Stimulated activated CD8-positive, alpha-beta memory T cell treated with anti-CD3 and anti-CD28 coated beads, Interleukin-7, amount 100 ng/mL, for 48 hours (primary cell): ENCODE results near the gene KCNH2.

Source experiments
- DNase-seq, 2 donors: peaks; one replicate each; pipeline ENCODE4 v3.0.0-alpha.2; 2020; ENCODE audit warnings: low read depth in 1 of 2; ENCODE audit errors: extremely low read depth in 1 of 2

The KCNH2 gene

GRCh38 chr7:150938566-150938965 lies 39.6 kb downstream of the KCNH2 start:
- DNase-seq = no peak

- no peak for DNase-seq
These were observed 40.1 kb downstream of the KCNH2 start for GRCh38 chr7:150937848-150938561.

GRCh38 chr7:150936018-150936417 lies 42.1 kb downstream of the KCNH2 start:
- no peak for DNase-seq

GRCh38 chr7:150935149-150935548 lies 43.0 kb downstream of the KCNH2 start:
- DNase-seq = no peak

- DNase-seq = no peak
These were observed 43.9 kb downstream of the KCNH2 start for GRCh38 chr7:150934045-150934766.

GRCh38 chr7:150931199-150931869 lies 46.8 kb downstream of the KCNH2 start:
- no peak for DNase-seq

- DNase-seq = no peak
These were observed 49.6 kb downstream of the KCNH2 start for GRCh38 chr7:150928541-150928940.

- no peak for DNase-seq
These were observed 50.2 kb downstream of the KCNH2 start for GRCh38 chr7:150927956-150928344.

GRCh38 chr7:150927157-150927955 lies 50.8 kb downstream of the KCNH2 start:
- DNase-seq = no peak

- DNase-seq = no peak
These were observed 52.1 kb downstream of the KCNH2 start for GRCh38 chr7:150926066-150926465.

GRCh38 chr7:150924369-150924781 lies 53.7 kb downstream of the KCNH2 start:
- no peak for DNase-seq

GRCh38 chr7:150923802-150924201 lies 54.3 kb downstream of the KCNH2 start:
- DNase-seq = no peak

GRCh38 chr7:150923196-150923595 lies 54.9 kb downstream of the KCNH2 start:
- no peak for DNase-seq

- no peak for DNase-seq
These were observed 59.0 kb downstream of the KCNH2 start for GRCh38 chr7:150919160-150919559.

- DNase-seq = no peak
These were observed 59.7 kb downstream of the KCNH2 start for GRCh38 chr7:150918378-150918777.

- no peak for DNase-seq
These were observed 60.2 kb downstream of the KCNH2 start for GRCh38 chr7:150917969-150918368.

- no peak for DNase-seq
These were observed 61.5 kb downstream of the KCNH2 start for GRCh38 chr7:150916670-150917069.

GRCh38 chr7:150914966-150915365 lies 63.2 kb downstream of the KCNH2 start:
- DNase-seq = no peak

GRCh38 chr7:150914196-150914595 lies 63.9 kb downstream of the KCNH2 start:
- no peak for DNase-seq

GRCh38 chr7:150912427-150912826 lies 65.7 kb downstream of the KCNH2 start:
- no peak for DNase-seq
